HL-60 (cell line): ENCODE data around the gene CSDE1.

Source experiments
- CTCF ChIP-seq: IDR thresholded peaks from one replicate; pipeline ENCODE4 v1.5.1; 2011; ENCODE audit warnings: low read length, control low read depth, inconsistent platforms; ENCODE audit not compliant: insufficient read depth
- POLR2AphosphoS5 ChIP-seq: IDR thresholded peaks from 2 replicates; pipeline ENCODE4 v1.6.1; 2012; ENCODE audit warnings: low read depth
- SPI1 ChIP-seq: IDR thresholded peaks from 2 replicates; pipeline ENCODE4 v1.6.1; 2012; ENCODE audit warnings: low read depth, mild to moderate bottlenecking, borderline replicate concordance
- TF ChIP-seq, protein P1 (sequence below): IDR thresholded peaks from 2 replicates; pipeline ENCODE4 v1.6.1; 2012; ENCODE audit warnings: low read depth; ENCODE audit not compliant: insufficient replicate concordance

DNA sequence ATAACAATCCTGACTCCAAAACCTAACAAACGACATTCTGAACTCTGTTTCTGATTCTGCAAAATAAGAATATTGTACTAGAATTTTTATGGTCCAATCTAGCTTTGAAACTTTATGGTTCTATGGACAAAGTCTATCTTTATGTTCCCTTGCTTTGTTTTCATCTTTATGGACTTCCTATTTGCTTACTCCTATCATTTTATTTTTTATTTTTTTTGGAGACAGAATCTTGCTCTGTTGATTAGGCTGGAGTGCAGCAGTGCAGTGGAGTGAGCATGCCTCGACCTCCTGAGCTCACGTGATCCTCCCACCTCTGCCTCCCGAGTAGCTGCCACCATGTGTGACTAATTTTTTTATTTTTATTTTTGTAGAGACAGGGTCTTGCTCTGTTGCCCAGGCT lies 44.8 kb downstream of the CSDE1 start:
- TF ChIP-seq CTCF, result no peak
- no peak for TF ChIP-seq POLR2AphosphoS5
- TF ChIP-seq SPI1, result no peak
- TF ChIP-seq, protein P1, sequence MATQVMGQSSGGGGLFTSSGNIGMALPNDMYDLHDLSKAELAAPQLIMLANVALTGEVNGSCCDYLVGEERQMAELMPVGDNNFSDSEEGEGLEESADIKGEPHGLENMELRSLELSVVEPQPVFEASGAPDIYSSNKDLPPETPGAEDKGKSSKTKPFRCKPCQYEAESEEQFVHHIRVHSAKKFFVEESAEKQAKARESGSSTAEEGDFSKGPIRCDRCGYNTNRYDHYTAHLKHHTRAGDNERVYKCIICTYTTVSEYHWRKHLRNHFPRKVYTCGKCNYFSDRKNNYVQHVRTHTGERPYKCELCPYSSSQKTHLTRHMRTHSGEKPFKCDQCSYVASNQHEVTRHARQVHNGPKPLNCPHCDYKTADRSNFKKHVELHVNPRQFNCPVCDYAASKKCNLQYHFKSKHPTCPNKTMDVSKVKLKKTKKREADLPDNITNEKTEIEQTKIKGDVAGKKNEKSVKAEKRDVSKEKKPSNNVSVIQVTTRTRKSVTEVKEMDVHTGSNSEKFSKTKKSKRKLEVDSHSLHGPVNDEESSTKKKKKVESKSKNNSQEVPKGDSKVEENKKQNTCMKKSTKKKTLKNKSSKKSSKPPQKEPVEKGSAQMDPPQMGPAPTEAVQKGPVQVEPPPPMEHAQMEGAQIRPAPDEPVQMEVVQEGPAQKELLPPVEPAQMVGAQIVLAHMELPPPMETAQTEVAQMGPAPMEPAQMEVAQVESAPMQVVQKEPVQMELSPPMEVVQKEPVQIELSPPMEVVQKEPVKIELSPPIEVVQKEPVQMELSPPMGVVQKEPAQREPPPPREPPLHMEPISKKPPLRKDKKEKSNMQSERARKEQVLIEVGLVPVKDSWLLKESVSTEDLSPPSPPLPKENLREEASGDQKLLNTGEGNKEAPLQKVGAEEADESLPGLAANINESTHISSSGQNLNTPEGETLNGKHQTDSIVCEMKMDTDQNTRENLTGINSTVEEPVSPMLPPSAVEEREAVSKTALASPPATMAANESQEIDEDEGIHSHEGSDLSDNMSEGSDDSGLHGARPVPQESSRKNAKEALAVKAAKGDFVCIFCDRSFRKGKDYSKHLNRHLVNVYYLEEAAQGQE, result no peak
